HG03521 (cell line): ENCODE measurements around the gene SLC27A4.
A peak's percentile ranks its signal among the peaks of the same experiment; 100 is the strongest.

Experiments
- ATAC-seq: cut with Tn5 transposase; IDR thresholded peaks from one replicate; pipeline ENCODE4 v1.9.1; 2021; ENCODE audit warnings: mild to moderate bottlenecking, moderate library complexity; ENCODE audit not compliant: unreplicated experiment

The SLC27A4 gene

DNA sequence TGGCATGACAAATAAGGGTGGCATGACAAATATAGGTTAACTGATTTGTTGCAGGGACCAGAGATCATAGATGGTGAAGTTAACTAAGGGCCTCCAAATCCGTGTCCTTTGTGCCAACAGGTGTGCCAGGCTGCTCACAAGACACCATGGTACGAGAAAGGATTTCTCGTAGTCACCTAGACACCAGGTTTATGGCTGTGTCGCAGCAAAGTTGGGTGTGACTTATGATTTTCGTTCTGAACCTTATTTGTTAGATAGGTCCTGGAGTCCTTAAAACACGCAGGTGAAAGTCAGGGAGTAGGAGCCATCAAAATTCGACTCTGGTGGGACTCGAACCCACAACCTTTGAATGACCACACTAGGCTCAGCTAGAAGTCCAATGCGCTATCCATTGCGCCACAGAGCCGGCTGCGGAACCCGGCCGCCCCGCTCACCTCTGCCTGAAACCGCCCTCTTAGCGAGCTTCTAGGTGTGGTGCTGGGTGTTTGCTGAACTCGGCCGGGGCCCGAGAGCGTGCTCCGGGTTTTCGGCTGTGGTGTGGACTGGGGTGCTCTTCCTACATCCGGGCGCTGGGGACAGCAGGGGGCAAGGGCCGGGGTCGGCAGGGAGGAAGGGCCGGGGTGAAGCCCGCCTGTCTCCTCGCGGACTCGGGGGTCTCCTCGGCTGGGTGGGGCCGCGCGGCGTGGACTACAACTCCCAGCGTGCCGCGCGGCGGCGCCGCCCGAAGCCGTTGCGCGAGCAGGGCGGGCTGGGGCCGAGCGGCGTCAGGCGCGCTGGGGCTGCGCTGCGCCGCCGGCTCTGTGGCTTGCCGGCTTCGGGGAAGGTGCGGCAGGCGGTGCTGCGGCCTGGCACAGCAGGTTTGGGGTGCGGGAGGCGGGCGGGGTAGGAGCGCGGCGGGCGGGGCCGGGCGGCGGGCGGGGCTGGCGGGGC lies at the start of gene SLC27A4:
Gene SLC27A4 (plus strand): TSS at position 767 of the 930 bp plus-strand sequence. CDS start 2,606 bp downstream, outside the sequence.
- ATAC-seq = peak; percentile 77

DNA sequence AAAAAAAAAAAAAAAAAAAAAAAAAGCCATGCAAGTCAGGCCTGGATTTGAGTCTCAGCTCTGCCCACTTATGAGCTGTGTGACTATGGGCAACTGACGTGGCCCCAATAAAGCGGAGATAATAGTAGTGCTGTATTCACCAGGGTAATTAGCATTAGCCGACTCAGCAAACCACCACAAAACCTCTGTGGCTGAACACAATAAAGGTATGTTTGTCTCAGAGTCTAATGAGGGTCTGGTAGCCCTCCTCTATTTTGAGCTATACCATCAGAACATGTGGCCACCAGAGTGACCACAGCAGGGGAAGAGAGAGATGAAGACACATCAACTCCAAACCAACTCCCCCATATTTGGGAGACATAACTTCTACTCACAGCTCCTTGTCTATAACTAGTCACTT lies 48.3 kb upstream of the SLC27A4 start:
- ATAC-seq = no peak

- no peak for ATAC-seq
Measured at GRCh38 chr9:128293091-128293490, 47.2 kb upstream of the SLC27A4 start.

- ATAC-seq = no peak
Measured at GRCh38 chr9:128294142-128294541, 46.2 kb upstream of the SLC27A4 start.

GRCh38 chr9:128296340-128297220 lies 43.7 kb upstream of the SLC27A4 start:
- no peak for ATAC-seq

- no peak for ATAC-seq
Measured at GRCh38 chr9:128297221-128297773, 43.0 kb upstream of the SLC27A4 start.

DNA sequence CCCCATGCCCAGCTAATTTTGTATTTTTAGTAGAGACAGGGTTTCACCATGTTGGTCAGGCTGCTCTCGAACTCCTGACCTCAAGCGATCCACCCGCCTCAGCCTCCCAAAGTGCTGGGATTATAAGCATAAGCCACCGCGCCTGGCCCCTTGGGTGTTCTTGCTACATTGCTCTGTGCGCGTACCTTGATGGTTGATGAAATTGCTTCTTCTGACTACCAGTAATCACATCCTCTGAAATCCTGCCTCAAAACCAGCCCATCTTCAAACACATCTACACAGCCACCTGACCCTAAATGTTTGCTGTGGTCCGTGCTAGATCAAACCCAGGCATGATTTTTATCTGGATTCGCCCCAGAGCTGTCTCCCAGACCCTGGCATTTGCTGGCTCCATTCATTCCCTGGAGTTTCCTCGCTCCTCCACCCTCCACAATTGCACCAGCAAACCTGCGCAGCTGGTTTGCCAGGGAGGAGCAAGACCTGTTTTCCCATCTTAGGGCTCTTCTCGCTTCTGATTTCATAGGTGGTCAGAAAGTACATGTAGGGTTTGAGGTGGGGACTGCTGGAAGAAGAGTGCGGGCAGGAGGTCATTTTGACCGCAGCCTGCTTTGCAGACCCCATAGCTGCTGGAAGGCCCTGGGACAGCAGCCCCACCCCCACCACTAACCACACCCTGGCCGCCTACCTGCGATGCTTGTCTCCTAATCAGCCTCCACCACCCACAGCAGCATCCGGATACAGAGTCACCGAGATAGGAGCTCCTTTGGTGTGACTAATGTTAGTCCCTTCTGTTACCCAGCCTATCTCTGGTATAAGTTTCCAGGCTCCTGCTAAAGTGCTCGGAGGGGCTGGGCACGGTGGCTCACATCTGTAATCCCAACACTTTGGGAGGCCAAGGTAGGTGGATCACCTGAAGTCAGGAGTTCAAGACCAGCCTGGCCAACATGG lies 41.5 kb upstream of the SLC27A4 start:
- ATAC-seq = no peak

GRCh38 chr9:128304136-128304970 lies 36.0 kb upstream of the SLC27A4 start:
- no peak for ATAC-seq

GRCh38 chr9:128304971-128305288 lies 35.4 kb upstream of the SLC27A4 start:
- no peak for ATAC-seq

DNA sequence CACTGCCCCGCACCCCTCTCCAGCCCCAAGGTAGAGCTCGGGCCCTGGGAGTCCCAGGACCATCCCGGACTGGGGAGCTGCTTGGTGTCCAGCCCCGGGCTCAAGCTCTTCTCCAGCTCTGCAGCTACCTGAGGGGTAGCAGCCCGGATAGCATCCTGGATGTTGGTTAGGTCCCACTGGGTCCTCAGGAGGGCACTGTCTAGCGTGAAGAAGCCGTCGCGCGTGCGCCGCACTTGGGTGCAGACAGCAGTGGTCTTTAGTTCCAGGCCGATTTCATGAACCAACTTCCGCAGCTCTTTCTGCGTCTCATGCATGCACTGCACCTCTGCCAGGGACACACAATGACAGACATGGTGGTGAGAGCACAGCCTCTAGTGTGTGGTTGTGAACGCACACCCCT lies 30.8 kb upstream of the SLC27A4 start:
- no peak for ATAC-seq

DNA sequence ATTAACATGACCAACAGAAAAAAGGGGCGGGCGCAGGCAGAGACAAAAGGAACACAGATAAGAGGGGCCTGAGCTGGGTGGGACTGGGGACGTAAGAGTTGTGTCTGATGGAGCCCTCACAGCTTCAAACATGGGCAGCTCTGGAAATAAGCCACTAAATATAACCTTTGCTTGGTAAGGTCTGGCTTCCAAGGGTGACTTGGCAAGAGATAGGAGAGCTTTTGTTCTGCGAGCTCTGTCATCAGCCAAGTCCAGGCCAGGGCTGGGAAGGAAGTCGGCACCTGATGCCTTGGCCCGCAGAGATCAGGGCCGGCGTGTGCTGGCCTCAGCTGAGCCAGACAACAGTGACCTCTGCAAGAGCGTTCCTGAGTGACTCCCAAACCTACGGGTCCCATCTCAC lies 29.9 kb upstream of the SLC27A4 start:
- no peak for ATAC-seq

- no peak for ATAC-seq
Measured at GRCh38 chr9:128314697-128315096, 25.6 kb upstream of the SLC27A4 start.

- no peak for ATAC-seq
Measured at GRCh38 chr9:128316421-128316820, 23.9 kb upstream of the SLC27A4 start.

DNA sequence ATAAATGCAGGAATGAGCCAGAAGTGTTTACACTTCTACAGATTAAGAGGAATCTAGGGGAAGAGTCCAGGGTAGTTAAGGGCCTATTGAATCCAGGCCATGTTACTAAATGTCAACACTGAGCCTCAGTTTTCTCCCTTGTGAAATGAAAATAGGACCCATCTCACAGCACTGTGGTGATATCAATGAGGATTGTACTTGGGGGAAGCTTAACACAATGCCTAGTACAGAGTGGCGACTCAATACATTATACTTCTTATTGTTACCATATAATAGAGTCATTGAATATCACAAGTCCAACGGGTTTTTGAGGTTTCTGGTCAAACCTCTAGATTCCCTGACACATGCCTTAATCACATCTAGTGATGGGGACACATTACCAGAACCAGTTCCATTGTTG lies 22.7 kb upstream of the SLC27A4 start:
- ATAC-seq = no peak

DNA sequence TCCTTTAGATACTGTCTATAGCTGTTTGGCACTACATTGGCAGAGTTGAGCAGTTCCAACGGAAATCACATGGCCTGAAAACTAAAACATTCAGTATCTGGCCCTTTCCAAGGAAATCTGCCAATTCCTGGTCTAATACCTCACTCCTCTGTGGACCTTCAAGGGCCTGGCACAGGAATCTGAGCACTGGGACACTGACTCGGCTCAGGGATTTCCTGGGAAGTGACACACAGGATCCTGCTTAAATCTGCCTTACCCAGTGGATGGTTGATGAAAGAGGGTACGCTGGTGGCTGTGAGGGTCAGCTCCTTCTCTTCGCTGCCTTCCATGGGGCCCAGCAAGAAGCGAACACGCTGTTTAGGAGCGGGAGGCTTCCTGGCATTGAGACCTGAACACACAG lies 19.0 kb upstream of the SLC27A4 start:
- no peak for ATAC-seq

- ATAC-seq = no peak
Measured at GRCh38 chr9:128321879-128322403, 18.4 kb upstream of the SLC27A4 start.

DNA sequence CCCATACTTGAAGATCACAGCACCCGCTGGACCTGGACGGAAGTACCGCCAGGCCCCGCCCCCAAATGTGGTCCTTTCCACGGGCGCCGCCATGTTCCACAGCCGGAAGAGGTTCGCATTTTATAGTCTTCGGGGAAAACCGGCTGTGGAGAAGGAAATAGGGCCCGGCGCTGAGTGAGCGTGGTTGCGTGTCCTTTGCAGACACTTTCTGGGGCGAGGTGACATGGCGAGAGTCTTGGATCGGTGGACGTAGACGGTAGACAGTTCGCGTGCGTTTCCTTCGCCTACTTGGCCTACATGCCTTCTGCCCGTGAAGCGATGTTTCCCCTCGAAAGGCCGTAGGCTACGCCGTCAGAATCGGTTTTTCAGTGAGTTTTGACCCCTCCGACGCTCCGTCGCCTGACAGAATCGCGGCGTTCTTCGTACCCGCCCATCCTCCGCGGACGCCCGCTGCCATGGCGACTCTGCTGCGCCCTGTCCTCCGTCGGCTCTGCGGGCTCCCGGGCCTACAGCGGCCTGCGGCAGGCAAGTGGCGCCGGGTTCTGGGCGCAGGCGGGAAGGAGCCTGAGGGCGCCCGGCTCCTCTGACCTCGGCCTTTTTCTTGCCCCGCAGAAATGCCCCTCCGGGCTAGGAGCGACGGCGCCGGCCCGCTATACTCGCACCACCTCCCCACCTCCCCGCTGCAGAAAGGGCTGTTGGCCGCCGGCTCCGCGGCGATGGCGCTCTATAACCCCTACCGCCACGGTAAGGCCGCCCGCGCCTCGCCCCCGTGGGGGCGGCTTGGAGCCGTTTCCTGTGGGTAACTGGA lies 17.7 kb upstream of the SLC27A4 start, which contains the start of the genes COQ4 and TRUB2:
Gene COQ4 (plus strand): TSS at position 436 of the 808 bp plus-strand sequence. CDS start 20 bp downstream, at position 456.
Gene TRUB2 (minus strand): TSS at position 44 of the 808 bp plus-strand sequence. CDS start 39 bp downstream, at position 5.
- ATAC-seq = peak; percentile 82

DNA sequence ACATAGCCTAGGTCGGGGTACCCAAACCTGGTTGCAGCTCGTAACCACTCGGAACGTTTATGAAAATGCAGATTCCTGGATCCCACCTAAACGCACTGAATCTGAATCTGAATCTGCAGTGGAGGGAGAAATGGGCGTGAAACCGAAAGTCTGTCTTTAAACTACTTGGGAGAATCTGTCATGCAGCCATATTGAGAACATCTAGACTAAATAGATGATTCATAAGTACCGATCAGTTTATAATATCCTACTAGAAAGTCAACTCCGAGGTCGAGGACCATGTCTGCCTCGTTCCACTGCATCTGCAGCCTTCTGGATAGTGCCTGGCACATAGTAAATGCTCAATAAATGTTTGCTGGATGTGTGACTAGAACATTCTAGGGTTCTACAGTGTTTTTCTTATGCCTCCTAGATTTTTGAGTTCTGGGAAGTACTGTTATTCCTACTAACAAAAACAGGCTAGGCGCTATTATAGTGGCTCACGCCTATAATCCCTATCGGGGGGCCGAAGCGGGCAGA lies 17.1 kb upstream of the SLC27A4 start:
- ATAC-seq = no peak
